NCI-H1694 treated with DMSO at 0.1 percent for 48 hours (cell line): ENCODE results near the gene KIAA0586.

Experiments
- DNase-seq: peaks from one replicate; lab custom pipeline; 2025; lab: John Stamatoyannopoulos, UW

KIAA0586 gene

DNA sequence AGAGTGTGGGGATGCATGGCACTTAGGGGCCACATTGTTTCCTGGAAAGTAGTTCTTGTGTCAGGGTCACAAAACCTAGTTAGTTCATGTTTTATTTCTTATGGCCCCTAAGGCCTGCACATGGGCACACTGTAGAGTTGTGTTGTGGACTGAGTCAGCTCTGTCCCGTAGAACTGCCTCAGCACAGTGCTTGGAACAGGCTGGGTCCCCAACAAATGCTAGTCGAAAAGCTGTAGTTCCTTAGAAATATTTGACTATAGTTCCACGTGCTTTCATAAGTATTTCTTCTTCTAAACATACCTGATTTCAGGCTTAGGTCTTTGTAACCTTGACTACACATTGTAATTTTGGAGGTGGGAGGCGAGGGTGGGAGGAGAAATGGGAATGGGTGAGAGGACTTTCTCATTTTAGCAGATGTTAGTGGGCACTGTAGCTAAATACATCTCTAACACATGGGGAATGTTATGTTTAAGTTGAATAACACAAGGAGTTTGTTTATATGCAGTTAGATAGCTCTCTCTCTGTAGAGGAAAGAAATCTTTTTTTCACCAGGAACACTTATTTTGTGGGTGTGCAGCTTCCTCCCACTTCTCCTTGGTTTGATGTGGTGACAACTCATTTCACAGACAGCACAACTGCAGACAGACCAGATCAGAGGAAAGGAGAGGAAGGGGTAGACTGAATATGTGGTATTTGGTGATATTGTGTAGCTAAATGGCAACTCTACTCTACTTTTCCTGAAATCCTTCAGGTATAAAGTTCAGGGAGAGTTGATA lies 170.7 kb downstream of the KIAA0586 start:
- no peak for DNase-seq

DNA sequence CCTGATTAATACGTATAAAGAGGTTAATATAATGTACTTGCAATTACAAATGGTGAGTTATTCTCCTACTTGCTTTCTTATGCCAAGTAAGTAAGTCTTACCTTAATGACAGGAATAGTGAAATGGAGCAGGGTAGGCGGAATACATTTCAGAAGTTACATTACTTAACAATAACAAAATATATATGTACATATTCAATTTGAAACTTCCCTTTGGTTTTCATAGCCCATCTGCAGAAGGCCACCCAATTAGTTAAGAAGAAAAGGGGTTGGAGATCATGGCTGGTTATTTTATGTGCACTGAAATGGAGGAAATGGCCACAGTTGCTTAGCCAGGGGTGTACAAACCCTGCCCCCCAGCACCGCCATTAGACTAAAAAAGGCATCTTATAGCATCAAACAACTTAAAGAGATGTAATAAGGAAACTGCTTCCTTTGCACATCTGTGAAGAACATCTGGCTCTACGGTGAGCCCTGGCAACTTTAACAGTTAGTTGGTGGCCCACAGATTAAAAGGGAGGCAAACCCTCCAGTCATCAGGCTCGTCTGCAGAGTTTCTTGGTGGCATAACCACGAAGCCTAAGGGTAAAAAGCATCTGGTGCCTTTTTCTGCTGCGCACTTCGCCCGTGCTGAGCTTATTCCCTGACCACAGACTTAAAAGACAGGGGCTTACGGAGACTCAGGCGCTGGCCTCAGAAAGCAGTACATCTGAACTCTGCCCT lies 171.4 kb downstream of the KIAA0586 start:
- no peak for DNase-seq

DNA sequence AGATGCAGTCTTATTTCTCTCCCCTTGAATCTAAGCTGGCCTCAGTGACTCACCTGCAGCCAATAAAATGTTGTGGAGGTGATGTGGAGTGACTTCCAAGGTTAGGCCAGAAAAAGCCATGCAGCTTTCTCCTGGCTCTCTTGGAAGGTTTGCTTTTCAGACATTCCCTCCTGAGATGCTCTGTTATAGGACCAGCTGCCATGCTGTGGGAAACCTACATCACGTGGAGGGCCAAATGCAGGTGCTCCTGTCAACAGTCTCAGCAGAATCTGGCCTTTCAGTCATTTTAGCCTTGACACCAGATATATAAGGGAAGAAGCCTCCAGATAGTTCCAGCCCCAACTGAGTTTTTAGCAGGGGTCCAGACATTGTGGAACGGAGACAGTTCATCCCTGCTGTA lies 172.2 kb downstream of the KIAA0586 start:
- no peak for DNase-seq
